ENCODE results near the gene PTCD2. TPM values are rescaled to one million over a fixed set of nuclear protein-coding genes. Genes with fewer than 3 reads are reported as not detected.
"Not testable (repeated sequence)": the region's sequence is repeated elsewhere in the genome, so short reads cannot be mapped to it uniquely, and the experiment has no call there.

The PTCD2 gene
- total RNA-seq, 1 experiment from 2014 or later = 12.7 TPM

DNA sequence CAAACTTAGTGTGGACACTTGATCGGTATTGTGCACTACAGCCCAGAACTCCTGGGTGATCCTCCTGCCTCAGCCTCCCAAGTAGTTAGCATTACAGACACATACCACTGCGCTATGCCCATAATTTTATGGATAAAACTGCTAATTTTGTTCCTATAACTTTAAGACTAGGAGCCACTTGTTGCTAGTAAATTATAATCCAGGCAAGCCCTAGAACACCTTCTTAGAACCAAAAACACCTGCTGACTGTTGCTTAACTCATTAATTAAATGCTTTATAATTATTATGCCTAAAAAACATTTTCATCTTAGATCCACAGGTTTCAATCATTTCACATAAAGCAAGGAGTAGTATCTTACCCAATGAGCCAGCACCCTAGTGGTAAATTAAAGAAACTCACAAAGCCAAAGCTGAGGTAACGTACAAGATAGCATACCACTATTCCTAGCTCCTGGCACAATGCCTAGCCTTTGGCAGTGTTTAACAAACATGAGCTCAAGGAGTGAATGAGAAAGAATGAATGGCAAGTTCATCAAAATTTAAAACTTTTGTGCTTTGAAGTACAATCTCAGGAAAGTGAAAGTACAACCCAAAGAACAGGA lies 5.5 kb upstream of the PTCD2 start:
- intact Hi-C loops (cut with micrococcal nuclease; ENCODE audit: unreplicated experiment) = no loop called here
- Histone ChIP-seq H3K27me3 (replicated peaks; ENCODE audit: insufficient read depth, low read depth, low read length, poor library complexity) (no peaks in the 10 kb centered on the region), H3K4me1 (ENCODE audit: insufficient read depth, low read length, poor library complexity, severe bottlenecking) (peaks cover 11% of the 10 kb centered on the region), H3K9me3 (ENCODE audit: low read depth, low read length, poor library complexity, severe bottlenecking) (no peaks in the 10 kb centered on the region), H3K27ac (ENCODE audit: low read depth, low read length, poor library complexity, severe bottlenecking) (no peak overlapping the region), H3K36me3 (ENCODE audit: insufficient read depth, low read length, poor library complexity, severe bottlenecking) (peaks cover 42% of the 10 kb centered on the region), H3K4me3 (ENCODE audit: low read depth, low read length, poor library complexity, severe bottlenecking) (no peak overlapping the region)
- ChIA-PET CTCF (no interaction called here), POLR2A (ENCODE audit: low non-redundant PET) (no interaction called here)
- no TSS peak for BruUV-seq (replicated peaks)
- peak; percentile 54 for TF ChIP-seq CTCF (conservative IDR thresholded peaks at IDR 0.05; ENCODE audit: low read depth, low read length)
- TF ChIP-seq EZH2 (IDR thresholded peaks at IDR 0.05; ENCODE audit: borderline replicate concordance, low read depth, low read length, poor library complexity, severe bottlenecking) = no peak
- DNase-seq (ENCODE audit: low spot score) = peak; percentile 86

GRCh38 chr5:72319435-72319975 lies 668 bp upstream of the PTCD2 start:
- Histone ChIP-seq H3K4me3 (ENCODE audit: low read depth, low read length, poor library complexity, severe bottlenecking) (peak overlapping the region; percentile 75), H3K27ac (ENCODE audit: low read depth, low read length, poor library complexity, severe bottlenecking) (peak overlapping the region; percentile 81), H3K4me1 (ENCODE audit: insufficient read depth, low read length, poor library complexity, severe bottlenecking) (peaks cover 11% of the 10 kb centered on the region)
- H3K36me3 ChIP-seq (ENCODE audit: insufficient read depth, low read length, poor library complexity, severe bottlenecking); H3K27me3 ChIP-seq (replicated peaks; ENCODE audit: insufficient read depth, low read depth, low read length, poor library complexity); H3K9me3 ChIP-seq (ENCODE audit: low read depth, low read length, poor library complexity, severe bottlenecking); DNase-seq (ENCODE audit: low spot score); intact Hi-C loops (cut with micrococcal nuclease; ENCODE audit: unreplicated experiment); POLR2A ChIA-PET (ENCODE audit: low non-redundant PET): not testable (repeated sequence)
- BruUV-seq (replicated peaks) = TSS peak; percentile 73
- CTCF ChIA-PET = interaction anchor here (0.6 to 1.0 kb wide), 3 partner anchors 11 to 1218 kb away, joined by 4 to 7 read pairs (median 5); no protein-coding TSS in a partner anchor

DNA sequence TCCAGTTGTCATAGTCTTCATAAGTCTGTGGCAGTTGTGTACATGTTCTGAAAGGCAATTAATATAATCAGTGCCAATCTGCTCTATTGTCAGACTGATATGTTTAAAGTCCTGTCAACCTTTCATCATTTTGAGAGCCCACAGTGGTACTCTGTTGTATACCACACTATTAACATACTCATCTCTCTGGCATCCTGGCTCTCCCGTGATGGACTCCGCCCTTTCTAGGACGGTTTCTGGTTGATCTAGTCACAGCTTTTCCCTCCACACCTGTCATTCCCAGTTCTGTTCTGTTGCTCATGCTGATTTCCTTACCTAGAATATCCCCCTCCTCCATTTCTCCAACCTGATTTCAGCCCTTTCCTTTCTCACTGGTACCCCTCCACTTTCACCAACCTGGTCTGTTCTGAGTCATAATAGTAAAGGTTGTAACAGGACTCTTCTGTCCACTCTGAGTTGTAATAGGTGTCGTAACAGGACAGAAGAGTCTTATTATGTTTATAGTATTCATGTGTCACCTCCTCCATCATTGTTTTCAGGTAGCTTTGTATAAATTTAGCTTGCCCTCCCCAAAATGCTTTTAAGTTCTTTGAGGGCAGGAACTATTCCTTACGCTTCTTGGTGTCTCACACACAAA lies 4.1 kb downstream of the PTCD2 start:
- ChIA-PET POLR2A (ENCODE audit: low non-redundant PET) (no interaction called here), CTCF (no interaction called here)
- DNase-seq (ENCODE audit: low spot score) = no peak
- no peaks in the 10 kb centered on the region for H3K9me3 ChIP-seq (ENCODE audit: low read depth, low read length, poor library complexity, severe bottlenecking)
- no peak for TF ChIP-seq CTCF (conservative IDR thresholded peaks at IDR 0.05; ENCODE audit: low read depth, low read length)
- TF ChIP-seq EZH2 (IDR thresholded peaks at IDR 0.05; ENCODE audit: borderline replicate concordance, low read depth, low read length, poor library complexity, severe bottlenecking) = no peak
- H3K27ac ChIP-seq (ENCODE audit: low read depth, low read length, poor library complexity, severe bottlenecking) = no peak overlapping the region
- no peaks in the 10 kb centered on the region for H3K4me1 ChIP-seq (ENCODE audit: insufficient read depth, low read length, poor library complexity, severe bottlenecking)
- no peaks in the 10 kb centered on the region for H3K27me3 ChIP-seq (replicated peaks; ENCODE audit: insufficient read depth, low read depth, low read length, poor library complexity)
- H3K4me3 ChIP-seq (ENCODE audit: low read depth, low read length, poor library complexity, severe bottlenecking) = no peak overlapping the region
- intact Hi-C loops (cut with micrococcal nuclease; ENCODE audit: unreplicated experiment) = no loop called here
- H3K36me3 ChIP-seq (ENCODE audit: insufficient read depth, low read length, poor library complexity, severe bottlenecking) = peaks cover 12% of the 10 kb centered on the region
- no TSS peak for BruUV-seq (replicated peaks)
